Measurements from ENCODE around the gene GABARAP.

Gene GABARAP

DNA sequence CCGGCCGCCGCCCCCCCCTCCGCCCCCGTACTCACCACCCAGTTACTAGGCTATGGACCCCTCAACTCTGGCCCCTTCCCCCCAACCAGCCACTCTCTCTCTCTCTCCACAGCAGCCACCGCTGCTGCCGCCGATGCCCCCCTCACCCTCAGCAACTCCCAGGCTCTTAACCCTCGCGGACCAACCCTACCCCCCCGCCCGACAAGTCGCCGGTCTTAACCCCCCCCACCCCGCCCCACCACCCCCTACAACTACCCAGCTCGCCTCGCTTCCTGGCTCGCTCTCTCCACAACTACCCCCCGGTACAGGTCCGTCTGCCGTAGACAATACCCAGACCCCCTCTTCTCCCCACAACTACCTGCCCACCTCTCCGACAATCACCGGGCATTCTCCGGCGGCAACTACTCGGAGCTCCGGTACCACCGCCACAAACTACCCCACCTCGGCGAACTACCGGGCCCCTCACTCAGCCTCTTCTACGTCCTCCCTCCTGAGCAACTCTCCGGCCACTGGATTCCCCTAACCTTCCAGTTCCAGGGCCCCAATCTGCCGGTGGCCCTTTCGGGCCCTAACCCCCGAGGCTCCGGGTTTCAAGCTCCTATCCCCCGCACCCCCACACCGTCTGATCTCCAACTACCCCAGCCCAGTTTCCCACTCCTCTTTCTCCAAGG, 3.7 kb downstream of the GABARAP start:
- DNase-seq (ENCODE audit: low spot score) = peak; percentile 47
- no peak for TF ChIP-seq CTCF (IDR thresholded peaks at IDR 0.05; ENCODE audit: extremely low read depth, missing control alignments)

DNA sequence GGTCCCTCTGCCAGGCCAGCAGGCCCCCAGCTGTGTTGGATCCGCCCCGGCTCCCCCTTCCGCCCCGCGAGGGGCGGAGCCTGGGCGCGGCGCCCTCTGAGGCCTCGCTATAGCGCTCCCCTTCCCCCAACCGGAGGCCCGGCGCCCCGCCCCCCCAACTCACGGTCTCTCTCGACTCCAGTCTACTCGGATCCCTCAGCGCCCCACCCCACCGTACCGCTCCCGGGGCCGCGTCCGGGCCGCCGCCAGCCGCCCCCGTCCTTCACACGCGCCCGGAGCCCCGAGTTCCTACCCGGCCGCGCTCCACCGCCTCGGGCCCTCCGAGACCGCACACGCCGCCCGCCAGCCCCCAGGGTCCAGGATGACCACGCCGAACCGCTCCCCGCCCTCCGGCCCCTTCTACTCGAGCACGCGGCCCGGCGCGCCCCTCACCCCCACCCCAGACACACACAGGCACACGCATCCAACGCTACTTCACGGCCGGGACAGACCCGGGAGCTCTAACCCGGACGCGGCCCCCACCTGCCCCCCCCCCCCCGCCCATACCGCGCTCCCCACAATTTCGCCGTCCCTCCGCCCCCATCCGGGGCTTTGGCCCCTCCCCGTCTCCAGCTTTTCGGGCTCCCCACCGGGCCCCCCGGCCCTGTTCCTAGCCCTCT, 4.4 kb downstream of the GABARAP start:
- no peak for TF ChIP-seq CTCF (IDR thresholded peaks at IDR 0.05; ENCODE audit: extremely low read depth, missing control alignments)
- peak; percentile 89 for DNase-seq (ENCODE audit: low spot score)

- DNase-seq (ENCODE audit: low spot score) = no peak
- TF ChIP-seq CTCF (IDR thresholded peaks at IDR 0.05; ENCODE audit: extremely low read depth, missing control alignments) = no peak
These were observed 4.9 kb downstream of the GABARAP start for GRCh38 chr17:7237266-7237760.

DNA sequence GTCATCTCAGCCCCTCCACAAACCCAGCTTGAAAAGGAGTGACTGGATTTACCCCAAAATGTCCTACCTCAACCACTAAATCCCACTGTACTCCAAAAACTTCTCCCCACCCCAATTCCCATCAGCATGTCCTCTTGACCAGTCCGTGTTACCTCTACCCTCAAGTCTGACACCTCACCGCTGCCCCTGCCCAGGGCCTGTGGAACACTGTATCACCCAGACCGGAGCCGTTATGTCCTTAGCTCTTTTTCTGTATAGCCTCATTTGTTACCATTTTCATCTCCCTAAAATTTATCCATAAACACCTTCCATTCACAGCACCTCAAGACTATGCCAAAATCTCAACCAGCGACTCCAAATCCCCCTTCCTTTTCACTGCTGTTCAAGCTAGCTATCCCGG, 5.4 kb downstream of the GABARAP start:
- TF ChIP-seq CTCF (IDR thresholded peaks at IDR 0.05; ENCODE audit: extremely low read depth, missing control alignments) = no peak
- no peak for DNase-seq (ENCODE audit: low spot score)

- DNase-seq (ENCODE audit: low spot score) = no peak
- TF ChIP-seq CTCF (IDR thresholded peaks at IDR 0.05; ENCODE audit: extremely low read depth, missing control alignments) = no peak
These were observed 6.3 kb downstream of the GABARAP start for GRCh38 chr17:7235693-7236665.

GRCh38 chr17:7234083-7234951, 7.9 kb downstream of the GABARAP start, which contains the start of gene DVL2:
DVL2 (minus strand) TSS chr17:7234517; CDS start chr17:7234262, 255 bp downstream.
- DNase-seq (ENCODE audit: low spot score) = peak; percentile 98
- no peak for TF ChIP-seq CTCF (IDR thresholded peaks at IDR 0.05; ENCODE audit: extremely low read depth, missing control alignments)

All from GM20000 (cell line).